Mesothelial cell of epicardium (in vitro differentiated cells): ENCODE measurements around the gene ZMIZ2. TPM values are rescaled to one million over a fixed set of nuclear protein-coding genes. Genes with fewer than 3 reads are reported as not detected.
"Not testable (repeated sequence)": the region's sequence is repeated elsewhere in the genome, so short reads cannot be mapped to it uniquely, and the experiment has no call there.

Experiments used
- DNase-seq, 2 experiments: peaks; one replicate each; pipeline ENCODE4 v3.0.0; 2021; ENCODE audit warnings: low spot score in 2 of 2; ENCODE audit not compliant: unreplicated experiment in 2 of 2
- H3K27ac Mint-ChIP-seq: 2 replicates; pipeline ENCODE4 v1.8.0; 2021; ENCODE audit warnings: mixed read lengths
- H3K27me3 Mint-ChIP-seq: 2 replicates; pipeline ENCODE4 v1.8.0; 2021; ENCODE audit warnings: low read depth, mixed read lengths
- H3K36me3 Mint-ChIP-seq: 2 replicates; pipeline ENCODE4 v1.8.0; 2021; ENCODE audit warnings: mixed read lengths
- H3K4me1 Mint-ChIP-seq: 2 replicates; pipeline ENCODE4 v1.8.0; 2021; ENCODE audit warnings: mixed read lengths
- H3K4me3 Mint-ChIP-seq: 2 replicates; pipeline ENCODE4 v1.8.0; 2021; ENCODE audit warnings: mild to moderate bottlenecking, moderate library complexity, mixed read lengths
- H3K9me3 Mint-ChIP-seq: 2 replicates; pipeline ENCODE4 v1.8.0; 2021; ENCODE audit warnings: mixed read lengths
- total RNA-seq: library from RNA; stranded (reverse); gene quantifications from 3 replicates; pipeline ENCODE4 v1.2.1, GENCODE V29; 2021
- TF ChIP-seq, protein P1 (sequence below): fragments of 200-600 bp; sonication (generic); IDR thresholded peaks from one replicate; pipeline ENCODE4 v1.5.0; 2021; ENCODE audit warnings: antibody characterized with exemption; ENCODE audit not compliant: unreplicated experiment

Gene ZMIZ2, protein sequence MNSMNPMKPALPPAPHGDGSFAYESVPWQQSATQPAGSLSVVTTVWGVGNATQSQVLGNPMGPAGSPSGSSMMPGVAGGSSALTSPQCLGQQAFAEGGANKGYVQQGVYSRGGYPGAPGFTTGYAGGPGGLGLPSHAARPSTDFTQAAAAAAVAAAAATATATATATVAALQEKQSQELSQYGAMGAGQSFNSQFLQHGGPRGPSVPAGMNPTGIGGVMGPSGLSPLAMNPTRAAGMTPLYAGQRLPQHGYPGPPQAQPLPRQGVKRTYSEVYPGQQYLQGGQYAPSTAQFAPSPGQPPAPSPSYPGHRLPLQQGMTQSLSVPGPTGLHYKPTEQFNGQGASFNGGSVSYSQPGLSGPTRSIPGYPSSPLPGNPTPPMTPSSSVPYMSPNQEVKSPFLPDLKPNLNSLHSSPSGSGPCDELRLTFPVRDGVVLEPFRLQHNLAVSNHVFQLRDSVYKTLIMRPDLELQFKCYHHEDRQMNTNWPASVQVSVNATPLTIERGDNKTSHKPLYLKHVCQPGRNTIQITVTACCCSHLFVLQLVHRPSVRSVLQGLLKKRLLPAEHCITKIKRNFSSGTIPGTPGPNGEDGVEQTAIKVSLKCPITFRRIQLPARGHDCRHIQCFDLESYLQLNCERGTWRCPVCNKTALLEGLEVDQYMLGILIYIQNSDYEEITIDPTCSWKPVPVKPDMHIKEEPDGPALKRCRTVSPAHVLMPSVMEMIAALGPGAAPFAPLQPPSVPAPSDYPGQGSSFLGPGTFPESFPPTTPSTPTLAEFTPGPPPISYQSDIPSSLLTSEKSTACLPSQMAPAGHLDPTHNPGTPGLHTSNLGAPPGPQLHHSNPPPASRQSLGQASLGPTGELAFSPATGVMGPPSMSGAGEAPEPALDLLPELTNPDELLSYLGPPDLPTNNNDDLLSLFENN
- total RNA-seq, result 164 to 169 TPM (median 164 TPM) in 3 replicates

DNA sequence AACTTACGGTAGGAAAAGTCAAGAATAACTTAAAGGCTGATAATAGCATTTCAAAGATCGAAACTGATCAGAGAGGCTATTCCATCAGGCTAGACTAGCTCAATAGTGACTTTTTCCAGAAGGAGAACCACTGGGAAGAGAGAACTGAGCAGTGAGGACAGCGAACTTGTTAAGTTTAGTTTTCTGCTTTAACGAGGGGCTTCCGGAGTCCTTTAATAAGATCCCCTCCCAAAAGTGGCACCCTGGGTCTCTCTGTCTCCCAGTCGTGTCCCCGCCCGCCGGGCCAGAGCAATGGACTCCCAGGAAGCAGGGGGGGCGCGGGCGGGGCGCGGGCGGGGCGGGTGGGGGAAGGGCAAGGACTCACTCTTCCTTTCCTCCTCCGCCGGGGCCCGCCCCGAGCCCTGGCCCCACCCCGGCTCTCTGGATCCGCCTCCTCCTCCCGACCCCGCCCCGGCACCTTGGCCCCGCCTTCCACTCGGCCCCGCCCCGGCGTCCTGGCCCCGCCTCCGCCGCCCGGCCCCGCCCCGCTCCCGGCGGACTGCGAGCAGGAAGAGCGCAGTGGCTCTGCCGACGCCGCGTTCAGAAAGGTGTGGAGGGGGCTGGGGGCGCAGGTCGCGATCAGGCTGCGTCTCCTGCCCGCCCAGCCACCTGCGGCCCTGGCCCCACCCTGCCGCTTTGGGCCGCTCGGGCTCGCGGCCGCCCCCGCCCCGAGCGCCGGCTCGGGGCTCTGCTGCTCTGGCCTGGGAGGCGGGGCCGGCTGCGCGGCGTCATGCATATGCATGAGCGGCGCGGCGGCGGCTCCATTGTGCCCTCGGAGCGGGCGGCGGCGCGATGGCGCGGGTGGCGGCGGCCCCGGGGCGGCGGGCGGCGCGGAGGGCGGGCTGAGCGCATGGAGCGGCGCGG, at the start of gene ZMIZ2:
ZMIZ2 (plus strand) TSS at position 803 of the 903 bp plus-strand sequence. CDS start 7,403 bp downstream, outside the sequence.
- DNase-seq, result peak; percentile 91 to 97
- H3K4me1 Mint-ChIP-seq, result peaks cover 33% of the 10 kb centered on the region
- peak within 1 kb of the TSS; percentile 86 for H3K27ac Mint-ChIP-seq
- no peaks in the 10 kb centered on the region for H3K27me3 Mint-ChIP-seq
- H3K9me3 Mint-ChIP-seq, result peaks cover 3% of the 10 kb centered on the region
- TF ChIP-seq, protein P1, sequence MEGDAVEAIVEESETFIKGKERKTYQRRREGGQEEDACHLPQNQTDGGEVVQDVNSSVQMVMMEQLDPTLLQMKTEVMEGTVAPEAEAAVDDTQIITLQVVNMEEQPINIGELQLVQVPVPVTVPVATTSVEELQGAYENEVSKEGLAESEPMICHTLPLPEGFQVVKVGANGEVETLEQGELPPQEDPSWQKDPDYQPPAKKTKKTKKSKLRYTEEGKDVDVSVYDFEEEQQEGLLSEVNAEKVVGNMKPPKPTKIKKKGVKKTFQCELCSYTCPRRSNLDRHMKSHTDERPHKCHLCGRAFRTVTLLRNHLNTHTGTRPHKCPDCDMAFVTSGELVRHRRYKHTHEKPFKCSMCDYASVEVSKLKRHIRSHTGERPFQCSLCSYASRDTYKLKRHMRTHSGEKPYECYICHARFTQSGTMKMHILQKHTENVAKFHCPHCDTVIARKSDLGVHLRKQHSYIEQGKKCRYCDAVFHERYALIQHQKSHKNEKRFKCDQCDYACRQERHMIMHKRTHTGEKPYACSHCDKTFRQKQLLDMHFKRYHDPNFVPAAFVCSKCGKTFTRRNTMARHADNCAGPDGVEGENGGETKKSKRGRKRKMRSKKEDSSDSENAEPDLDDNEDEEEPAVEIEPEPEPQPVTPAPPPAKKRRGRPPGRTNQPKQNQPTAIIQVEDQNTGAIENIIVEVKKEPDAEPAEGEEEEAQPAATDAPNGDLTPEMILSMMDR, result no peak
- peaks cover 10% of the 10 kb centered on the region for H3K36me3 Mint-ChIP-seq
- H3K4me3 Mint-ChIP-seq, result peak within 1 kb of the TSS; percentile 76

DNA sequence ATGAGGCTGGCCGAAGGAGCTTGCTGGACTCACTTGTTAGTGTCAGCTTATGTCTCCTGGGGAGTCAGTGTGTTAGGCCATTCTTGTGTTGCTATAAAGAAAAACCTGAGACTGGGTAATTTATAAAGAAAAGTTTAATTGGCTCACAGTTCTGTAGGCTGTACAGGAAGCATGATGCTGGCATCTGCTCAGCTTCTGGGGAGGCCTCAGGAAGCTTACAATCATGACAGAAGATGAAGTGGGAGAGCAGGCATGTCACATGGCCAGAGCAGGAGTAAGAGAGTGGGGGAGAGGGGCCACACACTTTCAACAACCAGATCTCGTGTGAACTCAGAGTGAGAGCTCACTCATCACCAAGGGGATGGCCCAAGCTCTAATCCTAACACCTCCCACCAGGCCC, 49.0 kb upstream of the ZMIZ2 start:
- H3K27me3 Mint-ChIP-seq, H3K9me3 Mint-ChIP-seq, H3K4me3 Mint-ChIP-seq, DNase-seq, H3K27ac Mint-ChIP-seq, H3K4me1 Mint-ChIP-seq: not testable (repeated sequence)
- peaks cover 68% of the 10 kb centered on the region for H3K36me3 Mint-ChIP-seq

DNA sequence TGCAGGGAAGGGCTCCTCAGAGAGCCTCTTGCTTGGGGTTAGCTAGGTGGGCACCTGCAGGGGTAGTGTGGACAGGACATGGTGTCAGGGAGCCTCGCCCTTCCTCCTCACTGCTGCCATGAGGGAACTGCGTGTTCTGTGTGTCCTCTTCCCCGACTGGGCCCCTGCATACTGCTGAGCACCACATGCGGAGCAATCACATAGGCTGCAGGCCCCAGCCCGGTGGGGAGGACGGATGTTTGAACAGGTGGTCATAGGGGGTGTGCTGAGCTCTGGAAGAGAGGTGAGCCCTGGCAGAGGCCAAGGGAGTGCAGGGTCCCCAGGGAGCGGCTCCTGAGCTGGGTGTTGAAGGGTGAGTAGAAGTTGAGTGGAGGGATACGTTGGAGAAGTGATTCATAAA, 48.3 kb upstream of the ZMIZ2 start:
- Mint-ChIP-seq H3K27me3 (no peaks in the 10 kb centered on the region), H3K36me3 (peaks cover 67% of the 10 kb centered on the region), H3K4me1 (no peaks in the 10 kb centered on the region), H3K9me3 (peaks cover under 1% of the 10 kb centered on the region), H3K27ac (no peak overlapping the region), H3K4me3 (no peak overlapping the region)
- no peak for DNase-seq
- TF ChIP-seq, protein P1, result no peak

DNA sequence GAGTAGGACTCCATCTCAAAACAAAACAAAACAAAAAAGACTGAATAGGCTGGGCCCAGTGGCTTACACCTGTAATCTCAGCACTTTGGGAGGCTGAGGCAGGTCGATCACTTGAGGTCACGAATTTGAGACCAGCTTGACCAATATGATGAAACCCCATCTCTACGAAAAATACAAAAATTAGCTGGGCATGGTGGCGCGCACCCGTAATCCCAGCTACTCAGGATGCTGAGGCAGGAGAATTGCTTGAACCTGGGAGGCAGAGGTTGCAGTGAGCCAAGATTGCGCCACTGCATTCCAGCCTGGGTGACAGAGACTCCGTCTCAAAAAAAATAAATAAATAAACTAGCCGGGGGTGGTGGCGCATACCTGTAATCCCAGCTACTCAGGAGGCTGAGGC, 45.3 kb upstream of the ZMIZ2 start:
- H3K36me3 Mint-ChIP-seq, result peaks cover 52% of the 10 kb centered on the region
- not testable (repeated sequence) for H3K27ac Mint-ChIP-seq, H3K4me1 Mint-ChIP-seq, DNase-seq, H3K9me3 Mint-ChIP-seq, H3K27me3 Mint-ChIP-seq, H3K4me3 Mint-ChIP-seq

DNA sequence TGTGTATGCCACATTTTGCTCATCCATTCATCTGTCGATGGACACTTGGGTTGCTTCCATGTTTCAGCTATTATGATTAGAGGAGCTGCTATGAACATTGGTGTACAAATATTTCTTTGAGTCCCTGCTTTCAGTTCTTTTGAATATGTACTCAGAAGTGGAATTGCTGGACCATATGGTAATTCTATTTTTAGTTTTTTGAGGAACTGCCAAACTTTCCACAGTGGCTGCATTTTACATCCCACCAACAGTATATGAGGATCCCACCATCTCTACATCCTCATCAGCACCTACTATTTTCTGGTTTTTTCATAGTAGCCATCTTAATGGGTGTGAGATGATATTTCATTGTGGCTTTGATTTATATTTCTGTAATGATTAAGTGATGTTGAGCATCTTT, 44.7 kb upstream of the ZMIZ2 start:
- Mint-ChIP-seq H3K9me3 (peaks cover 5% of the 10 kb centered on the region), H3K36me3 (peaks cover 50% of the 10 kb centered on the region), H3K4me1 (no peaks in the 10 kb centered on the region), H3K27me3 (no peaks in the 10 kb centered on the region), H3K4me3 (no peak overlapping the region), H3K27ac (no peak overlapping the region)
- TF ChIP-seq, protein P1, result no peak
- no peak for DNase-seq

DNA sequence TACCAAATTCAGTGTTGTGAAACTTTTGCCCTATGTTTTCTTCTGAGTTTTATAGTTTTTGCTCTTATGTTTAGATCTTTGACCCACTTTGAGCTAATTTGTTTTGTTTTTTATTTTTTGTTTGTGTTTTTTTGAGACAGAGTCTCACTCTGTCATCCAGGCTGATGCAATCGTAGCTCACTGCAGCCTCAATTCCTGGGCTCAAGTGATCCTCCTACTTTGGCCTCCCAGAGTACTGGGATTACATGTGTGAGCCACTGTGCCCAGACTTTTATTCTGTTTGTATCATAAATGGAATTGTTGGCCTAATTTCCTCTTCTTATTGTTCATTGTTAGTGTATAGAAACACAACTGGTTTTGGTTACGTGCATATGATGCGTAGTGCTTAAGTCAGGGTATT, 43.2 kb upstream of the ZMIZ2 start:
- no peak for DNase-seq
- peaks cover 5% of the 10 kb centered on the region for H3K9me3 Mint-ChIP-seq
- H3K27me3 Mint-ChIP-seq, result no peaks in the 10 kb centered on the region
- TF ChIP-seq, protein P1, result no peak
- no peaks in the 10 kb centered on the region for H3K4me1 Mint-ChIP-seq
- no peak overlapping the region for H3K4me3 Mint-ChIP-seq
- H3K36me3 Mint-ChIP-seq, result peaks cover 44% of the 10 kb centered on the region
- no peak overlapping the region for H3K27ac Mint-ChIP-seq
